Mucosa of descending colon (tissue), 3 donors: Measurements from ENCODE around the gene PHLDB2. TPM values are rescaled to one million over a fixed set of nuclear protein-coding genes. Genes with fewer than 3 reads are reported as not detected.

ENCODE experiments used
- ATAC-seq: fragments of 200-7000 bp; cut with Tn5 transposase; one replicate; pipeline ENCODE4 v1.9.1; 2020; ENCODE audit warnings: mild to moderate bottlenecking, moderate library complexity
- DNase-seq, 3 donors: peaks; one replicate each; pipeline ENCODE4 v3.0.0-alpha.2; 2020
- H3K36me3 ChIP-seq: fragments of 200-600 bp; one replicate; pipeline ENCODE4 v1.8.0; 2021; ENCODE audit warnings: low read depth, mild to moderate bottlenecking
- H3K4me1 ChIP-seq: fragments of 200-600 bp; one replicate; pipeline ENCODE4 v1.8.0; 2021; ENCODE audit warnings: low read depth, mild to moderate bottlenecking
- H3K4me3 ChIP-seq: fragments of 200-600 bp; one replicate; pipeline ENCODE4 v1.8.0; 2021; ENCODE audit warnings: mild to moderate bottlenecking
- H3K9me3 ChIP-seq: fragments of 200-600 bp; one replicate; pipeline ENCODE4 v1.8.0; 2021; ENCODE audit warnings: mild to moderate bottlenecking
- intact Hi-C, 2 donors: fragments of 100-400 bp; cut with DNase I in 1 of 2; cut with micrococcal nuclease in 1 of 2; formaldehyde crosslinking; loops; one replicate each; pipeline versions ENCODE4 v1.11.0 to v1.11.1; 2022; cut with DNase I, micrococcal nuclease
- total RNA-seq, 3 donors: library from RNA; stranded (reverse); fragmentation: NEBNext Ultra II Directional in 2 of 3; extraction: Animal tissue kit (Norgen Biotek cat#: 25700) in 2 of 3; gene quantifications; one replicate each; pipeline versions ENCODE4 v1.2.1 to v1.2.4, GENCODE V29; 2021 to 2023
- TF ChIP-seq, protein P1 (sequence below): fragments of 200-600 bp; IDR thresholded peaks from one replicate; pipeline ENCODE4 v1.8.0; 2022; ENCODE audit warnings: antibody characterized with exemption, mild to moderate bottlenecking
- donor health status: DM: no; HTN: no; CAD: no; lungs with moderate emphysema.
- donor health status: DM: no; HTN: no; CAD: no.
- donor health status: DM: no; HTN: yes; CAD: no.

The PHLDB2 gene
- total RNA-seq, 3 donors from 2014 or later = 9.4 to 90.2 (median 17.7) TPM

DNA sequence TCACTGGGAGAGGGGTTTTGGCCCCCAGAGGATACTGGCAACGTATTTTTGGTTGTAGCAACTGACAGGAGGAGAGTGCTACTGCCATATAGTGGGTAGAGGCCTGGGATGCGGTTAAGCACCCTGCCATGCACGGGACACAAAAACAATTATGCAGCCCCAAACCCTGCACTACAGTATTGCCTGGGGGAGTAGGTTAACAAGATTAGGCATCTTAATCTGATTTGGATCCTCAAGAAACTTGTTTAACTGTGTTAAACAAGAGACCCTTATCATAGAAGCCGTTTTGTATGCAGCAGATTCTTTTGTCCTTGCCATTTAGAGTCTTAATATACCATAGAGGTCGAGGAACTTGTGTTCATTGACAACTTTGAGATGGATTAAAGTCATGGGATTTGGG, 3.4 kb downstream of the PHLDB2 start:
- H3K9me3 ChIP-seq = no peaks in the 10 kb centered on the region
- ATAC-seq (no peak), DNase-seq (no peak)
- H3K4me1 ChIP-seq = peaks cover 13% of the 10 kb centered on the region
- TF ChIP-seq, protein P1, sequence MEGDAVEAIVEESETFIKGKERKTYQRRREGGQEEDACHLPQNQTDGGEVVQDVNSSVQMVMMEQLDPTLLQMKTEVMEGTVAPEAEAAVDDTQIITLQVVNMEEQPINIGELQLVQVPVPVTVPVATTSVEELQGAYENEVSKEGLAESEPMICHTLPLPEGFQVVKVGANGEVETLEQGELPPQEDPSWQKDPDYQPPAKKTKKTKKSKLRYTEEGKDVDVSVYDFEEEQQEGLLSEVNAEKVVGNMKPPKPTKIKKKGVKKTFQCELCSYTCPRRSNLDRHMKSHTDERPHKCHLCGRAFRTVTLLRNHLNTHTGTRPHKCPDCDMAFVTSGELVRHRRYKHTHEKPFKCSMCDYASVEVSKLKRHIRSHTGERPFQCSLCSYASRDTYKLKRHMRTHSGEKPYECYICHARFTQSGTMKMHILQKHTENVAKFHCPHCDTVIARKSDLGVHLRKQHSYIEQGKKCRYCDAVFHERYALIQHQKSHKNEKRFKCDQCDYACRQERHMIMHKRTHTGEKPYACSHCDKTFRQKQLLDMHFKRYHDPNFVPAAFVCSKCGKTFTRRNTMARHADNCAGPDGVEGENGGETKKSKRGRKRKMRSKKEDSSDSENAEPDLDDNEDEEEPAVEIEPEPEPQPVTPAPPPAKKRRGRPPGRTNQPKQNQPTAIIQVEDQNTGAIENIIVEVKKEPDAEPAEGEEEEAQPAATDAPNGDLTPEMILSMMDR = no peak
- intact Hi-C loops = loop anchor here (10.0 kb wide), 2 partner anchors 98 to 128 kb away; no protein-coding TSS in a partner anchor
- H3K4me3 ChIP-seq = no peak overlapping the region
- H3K36me3 ChIP-seq = no peaks in the 10 kb centered on the region

DNA sequence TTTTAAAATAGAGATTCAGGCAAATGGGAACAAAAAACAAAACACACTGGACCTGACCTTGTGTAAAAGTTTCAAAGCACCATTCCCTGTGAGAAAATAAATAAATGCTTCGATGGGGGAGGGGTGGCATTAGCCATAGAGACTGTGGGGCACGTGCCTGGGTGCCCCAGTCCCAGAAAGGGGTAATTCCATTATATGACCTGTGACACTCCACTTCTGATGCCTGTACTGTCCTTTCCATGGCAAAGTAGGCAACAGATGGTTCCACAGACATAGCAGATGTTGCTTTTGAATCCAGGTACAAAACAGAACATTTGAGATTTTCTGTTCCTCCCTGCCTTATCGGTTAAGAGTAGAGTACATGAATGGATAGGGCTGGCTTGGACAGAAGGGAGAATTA, 3.9 kb downstream of the PHLDB2 start:
- DNase-seq = no peak
- intact Hi-C loops = loop anchor here (10.0 kb wide), 2 partner anchors 98 to 128 kb away; no protein-coding TSS in a partner anchor
- no peak overlapping the region for H3K4me3 ChIP-seq
- no peaks in the 10 kb centered on the region for H3K9me3 ChIP-seq
- no peak for ATAC-seq
- H3K4me1 ChIP-seq = peaks cover 13% of the 10 kb centered on the region
- TF ChIP-seq, protein P1 = no peak
- H3K36me3 ChIP-seq = no peaks in the 10 kb centered on the region

DNA sequence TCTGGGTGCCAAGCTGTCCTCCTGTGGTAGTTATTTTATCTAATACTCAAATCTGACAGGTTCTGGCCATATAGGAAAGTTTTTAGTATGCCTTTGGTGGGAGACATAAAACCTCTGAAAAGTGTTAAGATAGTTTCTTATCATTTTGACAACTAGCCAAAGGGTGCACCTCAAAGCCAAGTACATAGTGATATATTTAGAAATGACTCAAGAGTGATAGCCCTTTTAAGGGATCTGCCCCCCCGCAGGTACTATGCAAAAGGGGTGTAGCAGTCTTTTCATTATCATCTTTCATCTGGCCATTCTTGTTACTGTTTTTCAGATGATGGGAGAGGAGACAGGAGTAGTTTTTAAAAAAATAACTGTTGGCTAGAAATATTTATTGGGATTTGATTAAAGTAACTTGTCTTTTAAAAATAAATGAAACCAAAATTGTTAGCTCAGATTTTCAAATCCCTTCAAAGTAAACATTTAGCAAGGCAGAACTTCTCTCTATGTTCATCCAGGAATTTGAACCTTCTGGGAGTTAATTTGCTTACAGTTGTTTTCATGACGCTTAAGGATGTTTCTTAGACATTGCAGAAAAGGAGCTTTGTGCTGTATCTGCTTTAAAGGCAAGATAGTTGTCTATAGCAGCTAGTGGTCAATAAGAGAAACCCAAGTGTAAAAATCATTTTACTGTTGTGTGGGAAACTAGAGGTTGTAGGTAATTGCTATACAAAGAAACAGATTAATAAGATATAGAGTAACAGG, 5.1 kb downstream of the PHLDB2 start:
- Histone ChIP-seq H3K4me3 (no peak overlapping the region), H3K4me1 (peaks cover 10% of the 10 kb centered on the region), H3K9me3 (no peaks in the 10 kb centered on the region), H3K36me3 (no peaks in the 10 kb centered on the region)
- TF ChIP-seq, protein P1 = no peak
- ATAC-seq (no peak), DNase-seq (no peak)
- intact Hi-C loops = loop anchor here (10.0 kb wide), 2 partner anchors 99 to 129 kb away; no protein-coding TSS in a partner anchor

DNA sequence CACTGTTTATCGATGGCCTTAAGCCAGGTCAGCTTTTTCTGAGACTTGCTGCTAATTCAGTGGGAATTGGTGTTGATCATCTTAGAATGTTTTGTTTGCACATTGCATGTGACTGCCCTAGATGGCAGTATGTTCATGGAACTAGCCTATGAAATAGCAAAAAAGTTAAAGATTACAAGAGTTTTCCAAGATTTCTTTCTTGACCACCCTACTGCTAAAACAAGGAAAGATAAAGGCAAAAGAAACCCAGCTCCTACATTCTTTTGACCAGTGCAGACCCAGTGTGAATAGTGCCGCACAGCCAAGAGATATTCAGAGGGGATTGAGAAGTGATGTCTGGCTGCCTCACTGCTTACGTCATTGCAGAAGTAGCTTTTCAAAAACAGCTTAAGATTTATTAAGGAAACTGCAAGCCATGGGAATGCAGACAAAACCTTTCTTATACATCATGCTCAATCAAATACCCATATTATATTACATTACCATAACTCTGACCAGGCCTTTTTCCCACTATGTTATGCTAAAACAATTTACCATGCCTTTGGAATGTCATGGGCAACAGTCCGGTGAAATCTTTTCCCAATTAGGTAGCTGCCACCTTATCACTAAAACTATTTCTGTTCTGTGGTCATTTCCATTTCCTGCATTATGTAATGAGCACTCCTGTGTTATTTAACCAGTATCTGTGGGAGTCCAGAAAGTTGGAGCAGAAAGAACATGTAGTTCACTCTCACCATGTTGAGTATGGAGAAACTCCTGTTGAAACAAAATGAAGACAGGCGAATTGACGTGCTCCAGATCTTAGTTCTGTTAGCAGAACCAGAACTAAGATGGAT, 6.0 kb downstream of the PHLDB2 start:
- DNase-seq (no peak), ATAC-seq (no peak)
- TF ChIP-seq, protein P1 = no peak
- no peaks in the 10 kb centered on the region for H3K36me3 ChIP-seq
- intact Hi-C loops = loop anchor here (10.0 kb wide), 2 partner anchors 100 to 130 kb away; no protein-coding TSS in a partner anchor
- H3K4me1 ChIP-seq = peaks cover 8% of the 10 kb centered on the region
- H3K4me3 ChIP-seq = no peak overlapping the region
- no peaks in the 10 kb centered on the region for H3K9me3 ChIP-seq

DNA sequence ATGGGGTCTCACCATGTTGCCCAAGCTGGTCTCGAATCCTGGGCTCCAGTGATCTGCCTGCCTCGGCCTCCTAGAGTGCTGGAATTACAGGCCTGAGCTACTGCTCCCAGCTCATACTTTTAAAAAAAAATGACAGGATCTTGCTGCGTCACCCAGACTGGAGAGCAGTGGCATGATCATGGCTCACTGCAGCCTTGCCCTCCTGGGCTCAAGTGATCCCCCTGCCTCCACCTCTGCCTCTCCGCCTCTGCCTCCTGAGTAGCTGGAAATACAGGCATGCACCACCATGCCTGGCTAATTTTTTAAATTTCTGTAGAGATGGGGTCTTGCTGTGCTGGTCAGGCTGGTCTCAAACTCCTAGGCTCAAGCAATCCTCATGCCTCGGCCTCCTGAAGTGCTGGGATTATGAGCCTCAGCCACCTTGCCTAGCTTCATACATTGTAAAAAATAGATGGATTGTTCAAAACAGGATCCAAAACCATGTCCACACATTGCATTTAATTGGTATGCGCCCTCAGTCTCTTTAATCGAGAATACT, 8.9 kb downstream of the PHLDB2 start:
- Histone ChIP-seq H3K4me1 (no peaks in the 10 kb centered on the region), H3K9me3 (no peaks in the 10 kb centered on the region), H3K36me3 (no peaks in the 10 kb centered on the region), H3K4me3 (no peak overlapping the region)
- ATAC-seq = no peak
- no peak for DNase-seq
- TF ChIP-seq, protein P1 = no peak
- intact Hi-C loops = loop anchor here (10.0 kb wide), 2 partner anchors 103 to 133 kb away; no protein-coding TSS in a partner anchor
